B cell (primary cell): ENCODE results near the gene SNAPC4.
"Not testable (repeated sequence)": the region's sequence is repeated elsewhere in the genome, so short reads cannot be mapped to it uniquely, and the experiment has no call there.

Source experiments
- EZH2 ChIP-seq: IDR thresholded peaks from 2 replicates; pipeline ENCODE4 v1.6.1; 2012; ENCODE audit warnings: borderline replicate concordance, low read depth, mild to moderate bottlenecking, moderate library complexity, low read length; ENCODE audit not compliant: insufficient read depth, poor library complexity, severe bottlenecking
- TF ChIP-seq, protein P1 (sequence below): fragments of 200-600 bp; IDR thresholded peaks from one replicate; pipeline ENCODE4 v1.8.0; 2022; ENCODE audit warnings: antibody characterized with exemption, mild to moderate bottlenecking

DNA sequence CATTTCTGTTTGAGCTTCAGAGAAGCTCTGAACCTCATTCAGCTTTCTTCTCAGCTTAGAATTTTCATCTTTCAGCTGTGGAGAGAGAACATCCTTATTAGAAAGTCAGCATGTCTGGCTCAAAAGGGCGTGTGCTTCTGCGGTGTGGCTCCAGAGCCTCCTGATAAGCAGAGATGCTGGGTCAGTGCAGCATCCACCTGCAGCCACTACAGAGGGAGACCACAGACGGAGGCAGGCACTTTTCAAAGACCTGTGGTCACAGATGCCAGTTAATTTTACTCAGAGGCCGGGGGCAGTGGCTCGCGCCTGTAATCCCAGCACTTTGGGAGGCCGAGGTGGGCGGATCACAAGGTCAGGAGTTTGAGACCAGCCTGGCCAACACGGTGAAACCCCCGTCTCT is 5.9 kb upstream of the SNAPC4 start:
- TF ChIP-seq, protein P1, sequence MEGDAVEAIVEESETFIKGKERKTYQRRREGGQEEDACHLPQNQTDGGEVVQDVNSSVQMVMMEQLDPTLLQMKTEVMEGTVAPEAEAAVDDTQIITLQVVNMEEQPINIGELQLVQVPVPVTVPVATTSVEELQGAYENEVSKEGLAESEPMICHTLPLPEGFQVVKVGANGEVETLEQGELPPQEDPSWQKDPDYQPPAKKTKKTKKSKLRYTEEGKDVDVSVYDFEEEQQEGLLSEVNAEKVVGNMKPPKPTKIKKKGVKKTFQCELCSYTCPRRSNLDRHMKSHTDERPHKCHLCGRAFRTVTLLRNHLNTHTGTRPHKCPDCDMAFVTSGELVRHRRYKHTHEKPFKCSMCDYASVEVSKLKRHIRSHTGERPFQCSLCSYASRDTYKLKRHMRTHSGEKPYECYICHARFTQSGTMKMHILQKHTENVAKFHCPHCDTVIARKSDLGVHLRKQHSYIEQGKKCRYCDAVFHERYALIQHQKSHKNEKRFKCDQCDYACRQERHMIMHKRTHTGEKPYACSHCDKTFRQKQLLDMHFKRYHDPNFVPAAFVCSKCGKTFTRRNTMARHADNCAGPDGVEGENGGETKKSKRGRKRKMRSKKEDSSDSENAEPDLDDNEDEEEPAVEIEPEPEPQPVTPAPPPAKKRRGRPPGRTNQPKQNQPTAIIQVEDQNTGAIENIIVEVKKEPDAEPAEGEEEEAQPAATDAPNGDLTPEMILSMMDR = not testable (repeated sequence)
- TF ChIP-seq EZH2 = not testable (repeated sequence)
